ENCODE results near the gene NMNAT2. TPM values are rescaled to one million over a fixed set of nuclear protein-coding genes. Genes with fewer than 3 reads are reported as not detected.

NMNAT2 gene
- total RNA-seq, 4 donors from 2014 or later = 1.7 to 2.8 (median 2.4) TPM

DNA sequence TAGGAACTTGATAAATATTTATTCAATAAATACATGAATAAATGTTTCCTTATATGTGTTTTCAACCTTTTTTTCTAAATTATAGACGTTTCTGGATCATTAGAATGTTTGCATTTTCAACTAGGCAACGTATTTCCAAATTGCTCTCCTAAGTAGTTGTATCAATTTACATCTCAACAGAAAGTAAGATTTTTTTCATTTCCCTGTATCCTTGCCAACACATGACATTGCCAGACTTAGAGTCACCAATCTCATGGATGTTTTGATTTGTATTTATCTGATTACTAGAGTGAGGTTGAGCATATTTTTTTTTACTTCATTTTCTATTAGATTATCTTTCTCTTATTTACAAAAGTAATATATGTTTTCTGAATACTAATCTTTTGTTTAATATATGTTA lies 31.9 kb upstream of the NMNAT2 start:
- no peaks in the 10 kb centered on the region for H3K9me3 ChIP-seq
- no peak for DNase-seq (ENCODE audit: extremely low spot score)
- H3K27me3 ChIP-seq = no peaks in the 10 kb centered on the region
- no peak overlapping the region for H3K4me3 ChIP-seq
- no peak overlapping the region for H3K27ac ChIP-seq (replicated peaks in 1 of 4)
- H3K4me1 ChIP-seq = no peaks in the 10 kb centered on the region
- TF ChIP-seq EP300 (IDR thresholded peaks at IDR 0.05) (no peak), POLR2A (IDR thresholded peaks at IDR 0.05; ENCODE audit: low read depth) (no peak), POLR2AphosphoS5 (IDR thresholded peaks at IDR 0.05) (no peak)
- TF ChIP-seq, protein P1, sequence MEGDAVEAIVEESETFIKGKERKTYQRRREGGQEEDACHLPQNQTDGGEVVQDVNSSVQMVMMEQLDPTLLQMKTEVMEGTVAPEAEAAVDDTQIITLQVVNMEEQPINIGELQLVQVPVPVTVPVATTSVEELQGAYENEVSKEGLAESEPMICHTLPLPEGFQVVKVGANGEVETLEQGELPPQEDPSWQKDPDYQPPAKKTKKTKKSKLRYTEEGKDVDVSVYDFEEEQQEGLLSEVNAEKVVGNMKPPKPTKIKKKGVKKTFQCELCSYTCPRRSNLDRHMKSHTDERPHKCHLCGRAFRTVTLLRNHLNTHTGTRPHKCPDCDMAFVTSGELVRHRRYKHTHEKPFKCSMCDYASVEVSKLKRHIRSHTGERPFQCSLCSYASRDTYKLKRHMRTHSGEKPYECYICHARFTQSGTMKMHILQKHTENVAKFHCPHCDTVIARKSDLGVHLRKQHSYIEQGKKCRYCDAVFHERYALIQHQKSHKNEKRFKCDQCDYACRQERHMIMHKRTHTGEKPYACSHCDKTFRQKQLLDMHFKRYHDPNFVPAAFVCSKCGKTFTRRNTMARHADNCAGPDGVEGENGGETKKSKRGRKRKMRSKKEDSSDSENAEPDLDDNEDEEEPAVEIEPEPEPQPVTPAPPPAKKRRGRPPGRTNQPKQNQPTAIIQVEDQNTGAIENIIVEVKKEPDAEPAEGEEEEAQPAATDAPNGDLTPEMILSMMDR (IDR thresholded peaks at IDR 0.05) = no peak
- H3K36me3 ChIP-seq = no peaks in the 10 kb centered on the region
- 57% methylated on average over 2 of the region's 2 CpGs for WGBS
- intact Hi-C loops (cut with DNase I) = no loop called here

DNA sequence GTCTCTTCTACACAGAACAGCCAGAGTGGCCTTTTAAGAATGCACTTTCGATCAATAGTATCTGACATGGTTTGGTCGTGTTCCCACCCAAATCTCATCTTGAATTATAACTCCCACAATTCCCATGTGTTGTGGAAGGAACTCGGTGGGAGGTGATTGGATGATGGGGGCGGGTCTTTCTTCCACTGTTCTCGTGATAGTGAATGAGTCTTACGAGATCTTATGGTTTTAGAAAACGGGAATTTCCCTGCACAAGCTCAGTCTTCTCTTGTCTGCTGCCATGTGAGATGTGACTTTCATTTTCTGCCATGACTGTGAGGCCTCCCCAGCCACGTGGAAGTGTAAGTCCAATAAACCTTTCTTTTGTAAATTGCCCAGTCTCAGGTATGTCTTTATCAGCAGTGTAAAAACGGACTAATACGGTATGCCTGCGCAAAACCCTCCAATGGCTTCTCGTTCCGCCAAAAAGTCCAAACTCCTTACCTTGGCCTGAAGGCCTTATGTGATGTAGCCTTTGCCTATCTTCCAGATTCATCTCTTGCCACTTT lies 31.1 kb upstream of the NMNAT2 start:
- no peak overlapping the region for H3K27ac ChIP-seq (replicated peaks in 1 of 4)
- H3K4me1 ChIP-seq = no peaks in the 10 kb centered on the region
- TF ChIP-seq POLR2AphosphoS5 (IDR thresholded peaks at IDR 0.05) (no peak), EP300 (IDR thresholded peaks at IDR 0.05) (no peak), POLR2A (IDR thresholded peaks at IDR 0.05; ENCODE audit: low read depth) (no peak)
- TF ChIP-seq, protein P1 (IDR thresholded peaks at IDR 0.05) = no peak
- no peaks in the 10 kb centered on the region for H3K9me3 ChIP-seq
- H3K27me3 ChIP-seq = no peaks in the 10 kb centered on the region
- intact Hi-C loops (cut with DNase I) = no loop called here
- no peak for DNase-seq (ENCODE audit: extremely low spot score)
- H3K4me3 ChIP-seq = no peak overlapping the region
- 93% methylated on average over 13 of the region's 13 CpGs for WGBS
- no peaks in the 10 kb centered on the region for H3K36me3 ChIP-seq

DNA sequence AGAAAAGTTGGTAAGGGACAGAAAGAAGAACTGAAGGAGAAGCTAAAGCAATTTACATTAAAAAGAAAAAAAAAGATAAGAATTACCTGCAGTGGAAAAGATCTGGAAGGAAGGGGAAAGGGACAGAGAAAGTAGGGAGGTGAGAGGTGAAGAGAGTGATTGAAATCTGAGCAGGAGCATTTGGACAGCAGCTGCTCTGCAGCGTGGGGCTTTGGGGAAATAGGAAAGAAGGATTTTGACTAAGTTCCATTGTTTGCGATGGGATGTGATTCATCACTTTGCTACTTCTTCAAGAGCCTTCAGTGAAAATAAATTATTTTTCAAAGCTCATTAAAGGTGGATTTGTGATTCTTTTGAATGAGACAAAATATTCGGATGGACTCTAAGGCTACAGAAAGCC lies 26.1 kb upstream of the NMNAT2 start:
- H3K27me3 ChIP-seq = no peaks in the 10 kb centered on the region
- no peak overlapping the region for H3K27ac ChIP-seq (replicated peaks in 1 of 4)
- no peak overlapping the region for H3K4me3 ChIP-seq
- H3K9me3 ChIP-seq = no peaks in the 10 kb centered on the region
- DNase-seq (ENCODE audit: extremely low spot score) = no peak
- 46% methylated on average over 3 of the region's 3 CpGs for WGBS
- no peaks in the 10 kb centered on the region for H3K36me3 ChIP-seq
- TF ChIP-seq, protein P1 (IDR thresholded peaks at IDR 0.05) = no peak
- TF ChIP-seq POLR2AphosphoS5 (IDR thresholded peaks at IDR 0.05) (no peak), POLR2A (IDR thresholded peaks at IDR 0.05; ENCODE audit: low read depth) (no peak), EP300 (IDR thresholded peaks at IDR 0.05) (no peak)
- intact Hi-C loops (cut with DNase I) = no loop called here
- H3K4me1 ChIP-seq = no peaks in the 10 kb centered on the region

DNA sequence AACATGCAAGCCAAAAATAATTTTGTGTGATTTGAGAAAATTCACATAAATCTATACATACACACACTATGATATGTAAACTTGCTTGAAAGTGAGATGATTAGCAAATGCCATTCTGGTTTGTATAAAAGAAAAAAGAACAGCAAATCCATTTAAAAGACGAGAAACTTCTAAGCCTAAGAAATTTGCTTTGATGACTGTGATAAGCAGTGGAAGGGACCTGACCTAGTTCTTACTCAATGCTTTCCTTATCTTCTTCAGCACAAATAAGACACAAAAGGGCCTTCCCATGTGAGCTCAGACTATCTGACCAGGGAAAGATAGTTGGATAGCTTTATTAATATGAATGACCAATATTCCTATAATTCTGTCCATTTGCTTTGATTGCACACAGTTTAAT lies 25.3 kb upstream of the NMNAT2 start:
- Histone ChIP-seq H3K9me3 (no peaks in the 10 kb centered on the region), H3K36me3 (no peaks in the 10 kb centered on the region), H3K4me3 (no peak overlapping the region), H3K27me3 (no peaks in the 10 kb centered on the region), H3K27ac (replicated peaks in 1 of 4) (no peak overlapping the region), H3K4me1 (no peaks in the 10 kb centered on the region)
- WGBS = 84% methylated on average over 1 of the region's 1 CpG
- no peak for DNase-seq (ENCODE audit: extremely low spot score)
- intact Hi-C loops (cut with DNase I) = no loop called here
- TF ChIP-seq, protein P1 (IDR thresholded peaks at IDR 0.05) = no peak
- no peak for TF ChIP-seq POLR2AphosphoS5 (IDR thresholded peaks at IDR 0.05)
- TF ChIP-seq POLR2A (IDR thresholded peaks at IDR 0.05; ENCODE audit: low read depth) = no peak
- TF ChIP-seq EP300 (IDR thresholded peaks at IDR 0.05) = no peak

DNA sequence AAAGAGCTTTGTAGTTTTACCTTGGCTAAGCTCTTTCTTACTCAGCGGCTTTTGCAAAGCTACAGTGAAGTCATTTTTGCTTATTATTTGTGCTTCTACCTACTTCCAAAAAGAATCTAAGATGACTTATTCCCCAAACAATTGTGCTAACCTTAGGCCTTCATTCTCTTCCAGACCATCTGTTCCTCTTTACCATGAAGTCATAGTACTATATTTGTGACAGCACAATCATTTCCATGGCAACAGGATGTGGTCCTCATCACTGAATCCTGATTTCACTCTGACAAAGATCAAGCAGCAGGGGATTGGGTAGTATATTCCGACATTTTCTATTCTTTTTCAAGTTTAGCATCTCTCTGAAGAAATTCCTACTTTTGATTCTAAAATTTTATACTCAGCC lies 24.8 kb upstream of the NMNAT2 start:
- H3K4me1 ChIP-seq = no peaks in the 10 kb centered on the region
- no peaks in the 10 kb centered on the region for H3K9me3 ChIP-seq
- intact Hi-C loops (cut with DNase I) = no loop called here
- H3K27ac ChIP-seq (replicated peaks in 1 of 4) = no peak overlapping the region
- no peaks in the 10 kb centered on the region for H3K36me3 ChIP-seq
- no peak for TF ChIP-seq EP300 (IDR thresholded peaks at IDR 0.05)
- TF ChIP-seq POLR2A (IDR thresholded peaks at IDR 0.05; ENCODE audit: low read depth) = no peak
- TF ChIP-seq, protein P1 (IDR thresholded peaks at IDR 0.05) = no peak
- no peak for TF ChIP-seq POLR2AphosphoS5 (IDR thresholded peaks at IDR 0.05)
- DNase-seq (ENCODE audit: extremely low spot score) = no peak
- no peaks in the 10 kb centered on the region for H3K27me3 ChIP-seq
- 62% methylated on average over 2 of the region's 2 CpGs for WGBS
- no peak overlapping the region for H3K4me3 ChIP-seq
